Hematopoietic multipotent progenitor cell treated with erythropoietin and hydrocortisone succinate and interleukin-3 and kit ligand, for 17 days (in vitro differentiated cells): ENCODE results near the gene CCNF.

Source experiments
- DNase-seq: peaks from one replicate; pipeline ENCODE4 v3.0.0-alpha.2; 2015; ENCODE audit warnings: low spot score

Gene CCNF

DNA sequence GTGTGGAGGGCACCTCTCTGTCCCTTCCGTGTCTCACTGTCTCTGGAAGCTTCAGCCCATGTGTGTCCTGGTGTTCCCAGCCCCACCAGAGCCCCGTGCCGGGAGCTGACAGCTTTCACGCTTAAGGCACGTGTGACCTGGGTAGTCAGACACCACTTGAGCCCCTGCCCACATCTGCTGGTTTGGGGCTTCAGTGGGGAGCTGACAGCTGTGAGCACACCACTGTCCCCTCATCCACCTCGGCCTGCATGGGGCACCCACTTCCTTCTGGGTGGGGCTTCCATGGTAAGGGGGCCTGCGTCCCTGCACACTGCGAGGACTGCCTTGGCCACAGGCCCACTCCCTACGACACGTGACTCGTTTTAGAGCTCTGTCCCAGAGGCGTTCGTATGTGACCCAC, 28.0 kb downstream of the CCNF start:
- DNase-seq: no peak

DNA sequence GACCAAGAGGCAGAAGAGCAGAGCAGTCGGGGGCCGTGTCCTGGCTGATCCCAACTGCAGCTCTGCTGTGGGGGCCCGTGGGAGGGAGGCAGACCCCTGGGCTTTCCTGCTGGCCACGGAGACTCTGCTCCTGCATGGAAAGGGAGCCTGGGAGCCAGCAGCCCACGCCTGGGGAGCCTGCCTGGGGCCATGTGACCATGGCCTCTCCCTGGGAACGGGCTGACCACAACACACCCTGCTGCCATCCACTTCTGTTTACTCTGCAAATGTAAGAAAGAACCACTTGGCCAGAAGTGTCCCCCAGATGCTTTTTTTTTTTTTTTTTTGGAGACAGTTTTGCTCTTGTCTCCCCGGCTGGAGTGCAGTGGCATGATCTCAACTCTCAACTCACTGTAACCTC, 28.7 kb downstream of the CCNF start:
- DNase-seq: no peak

DNA sequence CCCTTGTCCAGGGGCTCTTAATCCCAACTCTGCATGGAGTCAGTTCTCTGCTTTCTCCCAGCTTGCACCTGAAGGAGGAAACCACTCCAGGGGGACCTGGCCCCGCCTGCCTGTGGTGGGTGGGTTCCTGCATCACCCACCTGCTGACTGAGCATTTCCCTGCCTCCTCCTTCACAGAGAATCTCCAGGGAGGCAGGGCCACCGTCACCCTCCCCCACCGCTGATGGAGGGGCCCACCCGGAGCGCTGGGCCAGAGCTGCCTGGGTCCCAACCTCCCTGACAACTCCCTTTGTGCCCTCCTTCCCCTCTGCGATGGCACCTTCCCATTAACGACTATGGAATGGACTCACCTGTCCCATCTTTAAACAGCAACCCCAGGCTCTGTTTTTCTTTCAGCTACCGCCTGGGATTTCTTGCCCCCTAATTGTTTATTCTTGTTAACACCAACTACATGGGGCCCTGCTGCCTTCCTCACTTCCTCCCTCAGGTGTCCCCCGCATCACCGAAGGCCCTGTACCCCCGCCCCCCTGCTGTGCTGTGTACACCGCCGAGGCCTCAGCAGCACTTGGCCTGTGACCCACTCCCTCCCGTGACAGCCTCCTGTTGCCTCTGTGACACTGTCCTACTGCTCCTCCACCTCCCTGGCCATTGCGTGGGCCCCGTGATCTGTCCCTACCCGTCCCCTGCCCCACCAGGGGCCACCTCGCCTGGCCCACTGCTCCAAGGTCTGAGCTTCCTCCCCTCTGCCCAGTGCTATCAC, 29.8 kb downstream of the CCNF start:
- no peak for DNase-seq

DNA sequence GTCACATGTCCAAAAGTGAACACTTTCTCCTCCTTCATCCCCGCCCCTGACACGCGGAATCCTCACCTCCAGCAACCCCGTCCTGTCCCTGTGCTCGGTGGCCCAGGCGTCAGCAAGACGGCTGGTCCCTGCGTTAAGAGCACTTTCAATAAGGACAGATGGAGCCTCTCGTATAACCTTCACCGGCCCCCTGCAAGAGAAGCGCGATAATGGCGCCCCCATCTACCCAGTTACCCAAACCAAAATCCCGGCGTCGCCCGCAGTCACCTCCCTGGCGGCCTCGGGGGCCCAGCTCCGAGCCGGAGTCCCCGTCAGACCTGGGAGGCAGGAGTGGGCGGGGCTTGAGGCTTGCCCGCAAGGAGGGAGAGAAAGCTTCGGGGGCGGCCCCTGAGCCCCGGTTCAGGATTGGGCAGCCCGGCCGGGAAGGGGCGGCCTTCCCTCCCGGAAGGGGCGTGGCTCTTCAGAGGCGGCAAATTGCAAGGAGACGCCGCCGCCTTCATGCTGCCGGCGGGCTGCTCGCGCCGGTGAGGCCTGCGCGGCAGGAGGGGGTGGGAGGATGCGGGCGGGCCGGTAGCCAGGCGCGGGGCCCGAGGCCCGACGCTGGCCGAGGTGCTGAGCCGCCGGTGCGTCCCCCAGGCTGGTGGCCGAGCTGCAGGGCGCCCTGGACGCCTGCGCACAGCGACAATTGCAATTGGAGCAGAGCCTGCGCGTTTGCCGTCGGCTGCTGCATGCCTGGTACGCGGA, 30.6 kb downstream of the CCNF start, which contains the start of gene TEDC2:
TEDC2 (plus strand) TSS at position 463 of the 744 bp plus-strand sequence; CDS start at position 499, 36 bp downstream.
- DNase-seq: peak; percentile 92

DNA sequence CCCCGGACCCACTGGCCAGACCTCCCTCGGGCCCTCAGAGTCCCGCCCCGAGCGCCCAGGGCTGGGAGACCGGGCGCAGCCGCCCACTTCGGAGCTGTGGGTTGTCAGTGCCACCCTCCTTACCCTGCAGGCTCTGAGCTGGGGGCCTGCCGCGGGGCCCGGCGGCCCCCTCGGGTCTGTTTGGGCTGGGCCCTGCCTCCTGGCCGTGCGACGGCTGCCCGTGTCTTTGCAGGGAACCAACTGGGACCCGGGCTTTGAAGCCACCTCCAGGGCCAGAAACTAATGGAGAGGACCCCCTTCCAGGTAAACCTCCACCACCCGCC, 31.1 kb downstream of the CCNF start:
- no peak for DNase-seq

DNA sequence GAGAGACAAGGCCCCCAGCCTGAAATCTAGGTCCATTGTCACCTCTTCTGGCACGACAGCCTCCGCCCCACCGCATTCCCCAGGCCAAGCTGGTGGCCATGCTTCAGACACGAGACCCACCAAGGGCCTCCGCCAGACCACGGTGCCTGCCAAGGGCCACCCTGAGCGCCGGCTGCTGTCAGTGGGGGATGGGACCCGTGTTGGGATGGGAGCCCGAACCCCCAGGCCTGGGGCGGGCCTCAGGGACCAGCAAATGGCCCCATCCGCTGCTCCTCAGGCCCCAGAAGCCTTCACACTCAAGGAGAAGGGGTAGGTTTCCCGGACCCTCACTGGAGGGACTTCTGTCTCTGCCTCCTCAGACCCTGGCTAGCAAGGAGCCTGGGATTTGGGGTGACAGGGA, 31.7 kb downstream of the CCNF start:
- no peak for DNase-seq

DNA sequence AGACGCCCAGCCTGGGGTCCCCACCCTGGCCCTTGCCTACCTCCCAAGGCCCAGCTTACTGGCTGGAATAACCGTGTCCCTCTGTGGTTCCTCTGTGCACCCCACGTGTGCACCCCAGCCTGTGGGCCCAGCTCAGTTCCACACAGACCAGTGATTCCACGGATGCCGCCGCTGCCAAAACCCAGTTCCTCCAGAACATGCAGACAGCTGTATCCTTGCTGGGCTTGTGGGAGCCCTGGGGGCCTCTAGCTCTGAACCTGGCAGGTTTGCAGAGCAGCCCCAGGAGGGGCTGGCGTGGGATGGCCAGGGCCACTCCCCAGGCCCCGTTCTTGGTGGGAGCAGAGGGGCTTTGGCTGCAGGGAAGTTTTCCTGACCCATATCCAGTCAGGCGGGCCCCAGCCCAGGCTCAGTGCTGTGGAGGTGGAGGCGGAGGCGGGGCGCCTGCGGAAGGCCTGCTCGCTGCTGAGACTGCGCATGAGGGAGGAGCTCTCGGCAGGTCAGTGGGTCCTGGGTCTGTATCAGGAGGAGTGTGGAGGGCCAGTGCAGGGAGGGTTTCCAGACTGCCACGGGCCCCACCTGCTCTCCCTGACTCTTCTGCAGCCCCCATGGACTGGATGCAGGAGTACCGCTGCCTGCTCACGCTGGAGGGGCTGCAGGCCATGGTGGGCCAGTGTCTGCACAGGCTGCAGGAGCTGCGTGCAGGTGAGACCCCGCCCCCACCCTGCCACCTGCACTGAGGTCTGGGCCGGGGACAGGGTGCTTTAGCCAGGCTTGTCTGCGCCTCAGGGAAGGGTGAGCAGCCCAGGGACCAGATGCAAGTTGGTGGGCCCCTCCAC, 33.0 kb downstream of the CCNF start:
- DNase-seq: no peak

DNA sequence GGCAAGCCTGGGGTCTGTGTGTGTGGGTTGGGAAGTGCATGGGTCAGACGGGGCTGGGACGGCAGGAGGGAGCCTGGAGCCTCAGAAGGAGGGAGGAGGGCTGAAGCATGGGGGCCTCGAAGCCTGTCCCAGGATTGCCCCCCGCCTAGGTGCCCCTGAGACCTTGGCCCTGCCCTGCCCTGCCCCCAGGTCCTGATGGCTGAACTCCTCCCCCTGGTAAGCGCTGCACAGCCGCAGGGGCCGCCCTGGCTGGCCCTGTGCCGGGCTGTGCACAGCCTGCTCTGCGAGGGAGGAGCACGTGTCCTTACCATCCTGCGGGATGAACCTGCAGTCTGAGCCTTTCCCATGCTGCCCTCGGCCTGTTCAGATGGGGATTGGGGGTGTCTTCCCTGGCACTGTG, 35.1 kb downstream of the CCNF start:
- DNase-seq: no peak

DNA sequence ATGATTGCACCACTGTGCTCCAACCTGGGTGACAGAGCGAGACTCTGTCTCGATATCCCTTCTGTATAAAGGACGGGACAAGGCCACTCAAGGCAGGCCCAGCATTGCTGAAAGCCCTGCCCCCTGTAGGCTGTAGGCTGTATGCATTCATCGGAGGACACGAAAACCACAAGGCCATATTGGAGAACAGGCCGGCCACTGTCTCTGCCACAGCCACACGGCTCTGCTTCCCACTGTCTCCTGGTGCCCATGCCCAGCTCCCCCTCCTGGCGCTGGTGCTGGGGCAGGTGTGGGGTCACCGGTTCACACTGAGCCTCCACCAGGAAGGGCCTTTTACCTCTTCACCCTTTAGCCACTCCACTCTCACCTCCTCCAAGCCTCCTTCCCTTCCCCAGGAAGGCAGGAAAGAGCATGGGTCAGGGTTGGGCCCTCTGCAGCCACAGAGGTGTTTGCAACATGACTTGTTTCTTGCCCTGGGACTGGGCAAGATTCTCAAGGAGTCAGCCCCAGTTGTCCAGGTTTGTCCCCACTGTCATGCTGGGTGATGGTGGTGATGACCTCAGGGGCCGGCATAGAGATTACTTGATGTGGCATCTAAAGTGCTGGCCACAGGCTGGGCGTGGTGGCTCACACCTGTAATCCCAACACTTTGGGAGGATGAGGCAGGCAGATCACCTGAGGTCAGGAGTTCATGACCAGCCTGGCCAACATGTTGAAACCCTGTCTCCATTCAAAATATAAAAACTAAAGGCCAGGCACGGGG, 36.6 kb downstream of the CCNF start:
- no peak for DNase-seq

DNA sequence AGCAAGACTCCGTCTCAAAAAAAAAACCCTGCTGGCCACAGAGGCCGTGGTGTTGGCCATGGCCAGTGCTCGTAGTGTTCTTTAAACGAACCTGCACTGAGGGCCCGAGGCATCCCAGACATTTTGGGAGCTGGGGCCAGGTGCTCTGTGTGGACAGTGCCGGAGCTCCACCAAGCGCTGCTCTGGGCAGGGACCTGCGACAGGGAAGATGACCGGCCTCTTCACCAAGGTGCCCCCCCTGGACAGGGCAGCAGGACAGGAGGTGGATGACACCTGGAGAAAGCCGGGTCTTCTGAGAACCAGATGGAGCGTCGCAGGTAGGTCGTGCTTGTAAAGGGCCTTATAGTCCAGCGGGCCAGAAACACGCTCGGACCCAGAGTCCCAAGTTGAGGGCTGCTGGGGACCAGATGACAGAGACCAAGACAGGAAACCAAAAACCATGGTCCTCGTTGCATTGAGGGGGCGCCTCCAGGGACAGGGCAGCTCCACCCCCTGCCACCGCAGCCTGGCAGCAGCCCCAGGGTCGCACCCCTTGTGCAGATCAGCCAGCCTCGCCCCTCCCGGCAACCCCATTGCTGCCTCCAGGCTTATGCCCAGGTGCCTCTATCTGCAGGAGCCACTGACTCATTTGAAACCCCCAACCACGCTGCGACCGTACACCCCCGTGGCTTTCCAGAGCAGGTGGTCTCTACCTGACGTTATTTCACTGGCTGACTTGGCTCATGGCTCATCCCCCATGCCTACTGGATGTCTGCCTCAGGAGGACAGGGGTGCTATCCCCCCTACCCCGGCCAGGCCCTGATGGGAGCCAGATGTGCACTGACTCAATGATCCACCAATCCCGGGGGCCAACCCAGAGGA, 37.6 kb downstream of the CCNF start:
- DNase-seq: no peak

DNA sequence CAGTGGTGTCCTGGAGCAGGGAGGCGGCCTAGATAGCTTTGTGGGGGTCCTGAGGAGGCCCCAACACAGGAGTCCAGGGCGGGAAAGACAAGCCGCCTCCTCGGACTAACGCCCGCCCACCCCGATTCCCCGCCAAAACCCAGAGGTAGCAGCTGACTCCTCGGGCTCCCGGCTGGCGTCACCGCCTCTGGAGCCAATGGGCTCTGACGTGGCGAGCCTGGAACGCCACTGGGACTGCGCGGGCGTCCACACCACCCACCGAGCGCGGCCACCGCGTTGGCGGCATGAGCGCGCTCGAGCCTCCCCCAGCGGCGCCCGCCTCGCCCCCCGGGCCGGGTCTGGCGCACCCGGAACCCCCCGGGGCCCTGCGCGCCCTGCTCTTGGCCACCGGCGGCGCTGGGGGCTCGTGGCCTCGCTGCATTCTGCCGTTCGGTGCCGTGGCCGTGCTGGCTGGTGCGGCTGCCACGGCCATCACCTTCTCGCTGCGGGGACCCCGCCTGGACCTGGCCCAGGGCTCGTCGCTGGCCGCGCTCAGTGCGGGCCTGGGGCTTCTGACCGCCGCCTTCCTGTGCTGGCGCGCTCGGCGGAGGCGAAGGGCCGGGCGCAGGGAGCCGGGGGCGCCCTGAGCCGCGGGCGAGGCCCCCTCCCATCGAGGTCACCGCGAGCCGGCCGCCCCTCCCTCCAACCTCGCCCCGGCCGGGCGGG, 38.4 kb downstream of the CCNF start:
- DNase-seq: no peak

DNA sequence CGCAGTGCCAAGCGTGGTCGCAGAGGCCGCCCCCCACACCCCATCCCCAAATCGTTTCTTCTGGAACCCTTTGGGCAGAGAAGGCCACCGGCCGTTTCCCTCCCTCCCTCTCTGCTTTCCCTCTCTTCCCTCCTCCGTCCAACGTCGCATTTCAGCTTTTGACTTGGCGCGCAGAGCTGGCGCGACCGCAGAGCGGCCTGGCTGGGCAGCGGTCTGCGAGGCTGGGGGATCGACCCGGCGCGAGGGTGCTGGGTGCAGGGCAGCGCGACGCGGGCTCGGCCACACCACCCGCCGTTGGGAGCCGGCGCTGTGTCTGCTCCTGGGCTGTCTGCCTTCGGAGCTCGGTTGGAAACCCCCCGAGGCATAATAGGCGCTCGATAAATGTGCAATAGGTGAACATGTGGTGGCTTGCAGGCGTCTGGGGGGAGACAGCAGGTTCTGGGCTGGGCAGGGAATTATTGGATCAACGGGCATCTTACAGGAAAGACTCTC, 39.0 kb downstream of the CCNF start:
- DNase-seq: no peak

DNA sequence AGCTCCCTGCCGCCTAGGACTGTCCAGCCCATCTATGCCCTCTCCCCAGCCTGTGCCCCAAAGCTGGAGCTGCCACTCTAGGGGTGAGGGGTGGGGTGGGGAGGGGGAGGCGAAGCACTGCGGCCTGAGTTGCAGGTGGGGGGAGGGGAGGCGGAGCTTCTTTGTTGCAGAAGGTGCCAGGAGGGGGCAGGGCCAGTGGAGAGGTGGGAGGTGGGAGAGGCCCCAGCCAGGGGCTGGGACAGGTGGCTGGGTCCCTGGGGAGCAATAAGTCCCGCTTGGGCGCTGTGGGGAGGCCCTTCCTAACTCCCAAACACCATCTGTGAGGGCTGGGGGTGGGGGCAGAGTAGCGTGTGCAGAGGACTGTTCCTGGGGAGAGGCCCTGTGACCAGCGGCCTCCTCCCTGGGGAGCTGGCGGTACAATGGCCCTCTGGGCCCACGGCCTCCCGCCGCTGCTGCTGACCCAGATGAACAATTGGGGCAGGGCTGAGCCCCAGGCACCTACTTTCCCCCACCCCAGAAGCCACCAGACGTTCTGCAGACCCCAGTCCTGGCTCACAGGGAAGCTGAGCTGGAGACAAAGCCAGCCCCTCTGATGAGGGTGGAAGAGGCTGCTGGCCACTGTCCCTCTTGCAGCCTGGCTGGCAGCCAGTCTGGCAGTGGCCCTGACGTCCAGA, 39.6 kb downstream of the CCNF start:
- DNase-seq: no peak

DNA sequence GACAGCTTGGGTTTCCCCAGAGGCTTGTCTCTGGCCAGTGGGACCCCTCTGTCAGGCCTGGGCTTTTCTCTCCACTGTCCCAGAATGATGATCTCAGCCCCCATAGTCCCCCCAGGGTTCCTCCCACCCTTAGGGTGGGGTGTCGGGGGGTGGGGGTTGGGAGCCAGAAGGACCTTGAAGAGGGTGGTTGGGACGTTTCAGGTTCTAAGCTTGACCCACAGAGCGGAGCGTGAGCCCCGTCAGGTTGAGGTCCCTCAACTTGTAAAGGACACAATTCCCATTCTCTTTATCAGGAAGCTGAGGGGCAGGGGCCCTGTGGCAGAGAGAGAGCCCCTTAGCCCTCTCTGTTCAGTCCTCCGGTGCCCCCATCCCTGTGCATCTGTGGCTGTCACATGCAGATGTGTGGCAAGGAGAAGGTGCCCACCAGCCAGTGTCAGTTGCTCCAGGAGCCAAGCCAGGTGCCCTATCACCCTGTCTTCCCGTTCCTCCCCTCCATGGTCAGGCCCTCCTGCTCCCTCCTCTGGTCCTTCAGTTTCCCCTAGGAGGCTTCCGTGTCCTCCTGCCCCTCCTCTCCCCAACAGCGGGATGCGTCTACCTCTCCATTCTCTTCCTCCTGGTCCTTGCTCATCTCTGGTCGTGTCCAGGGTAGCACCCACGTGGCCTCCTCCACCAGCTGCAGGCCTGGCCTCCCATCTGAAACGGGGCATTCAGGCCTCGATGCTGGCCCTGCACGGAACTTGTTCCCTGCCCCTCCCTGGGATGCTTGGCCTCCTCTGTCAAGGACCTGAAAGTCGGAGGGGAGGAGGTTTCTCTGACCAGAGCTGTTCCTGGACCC, 40.4 kb downstream of the CCNF start:
- DNase-seq: no peak

DNA sequence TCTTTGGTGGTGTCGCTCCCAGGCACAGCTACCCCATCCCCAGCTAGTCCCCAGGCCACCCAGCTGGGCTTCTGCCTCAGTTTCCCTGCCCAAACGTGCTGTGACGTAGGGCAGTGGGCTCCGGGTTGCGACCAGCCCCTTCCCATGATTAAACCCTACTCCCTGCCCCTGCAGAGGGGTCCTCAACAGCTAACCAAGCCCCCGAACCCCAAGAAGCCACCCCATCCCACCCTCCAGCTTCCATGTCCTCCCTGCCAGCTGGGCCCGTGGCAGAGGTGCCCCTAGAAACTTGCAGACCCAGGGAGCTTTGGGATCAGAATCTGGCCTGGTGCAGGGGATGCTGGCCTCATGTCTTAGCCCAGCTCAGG, 41.0 kb downstream of the CCNF start:
- no peak for DNase-seq

DNA sequence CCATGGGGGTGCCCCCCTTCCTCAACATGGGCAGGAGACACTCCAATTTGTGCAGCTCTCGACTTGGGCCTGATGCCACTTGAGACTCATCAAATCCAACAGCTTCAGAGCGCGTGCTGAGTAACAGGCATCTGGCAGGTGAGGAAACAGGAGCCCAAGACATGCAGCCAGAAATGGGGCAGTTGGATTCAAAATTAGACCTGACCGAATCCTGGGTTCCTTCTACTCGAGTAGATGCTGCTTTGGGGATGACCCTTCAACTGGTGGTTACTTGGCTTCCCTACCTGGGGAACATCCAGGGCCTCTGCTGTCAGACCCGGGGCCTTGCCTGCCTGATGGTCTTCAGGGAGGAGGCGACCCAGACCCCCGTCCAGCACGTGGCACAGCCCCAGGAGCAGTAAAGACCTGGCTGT, 41.4 kb downstream of the CCNF start:
- DNase-seq: peak; percentile 3

DNA sequence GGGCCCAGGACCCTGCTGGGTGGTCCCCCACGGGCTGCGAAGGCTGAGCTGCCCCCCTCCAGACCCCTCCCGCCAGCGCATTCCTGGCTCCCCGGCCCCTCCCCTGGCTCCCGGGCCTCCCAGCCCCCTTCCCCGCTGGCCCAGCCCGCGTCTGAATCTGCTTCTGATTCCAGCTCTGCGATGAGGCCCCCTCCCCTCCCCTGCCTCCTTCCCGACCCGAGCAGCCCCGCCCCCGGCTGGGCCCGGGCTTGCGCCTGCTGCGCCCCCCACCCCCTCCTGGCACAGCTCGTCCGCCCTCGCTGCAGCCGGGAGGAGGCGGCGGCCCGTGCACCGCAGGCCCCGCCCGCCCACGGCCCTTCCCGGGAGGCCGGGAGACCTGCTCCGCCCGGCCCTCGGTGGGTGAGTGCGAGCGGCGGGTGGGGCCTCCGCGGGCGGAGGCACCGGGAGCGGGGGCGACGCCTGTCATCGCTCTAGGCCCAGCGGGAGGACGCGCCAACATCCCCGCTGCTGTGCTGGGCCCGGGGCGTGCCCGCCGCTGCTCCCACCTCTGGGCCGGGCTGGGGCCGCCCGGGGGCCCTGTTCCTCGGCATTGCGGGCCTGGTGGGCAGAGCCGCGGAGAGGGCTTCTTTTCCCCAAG, 41.9 kb downstream of the CCNF start, which contains the start of gene NTN3:
NTN3 (plus strand) TSS at position 282 of the 637 bp plus-strand sequence. CDS start 405 bp downstream, outside the sequence.
- peak; percentile 39 for DNase-seq
